WTC11 (cell line): Measurements from ENCODE around the gene NECTIN1. TPM values are rescaled to one million over a fixed set of nuclear protein-coding genes. Genes with fewer than 3 reads are reported as not detected.
A peak's percentile ranks its signal among the peaks of the same experiment; 100 is the strongest.

Source experiments
- ATAC-seq: fragments of 200-7000 bp; cut with Tn5 transposase; 2 replicates; pipeline ENCODE4 v1.10.0; 2021; ENCODE audit warnings: mild to moderate bottlenecking, moderate library complexity
- CTCF ChIA-PET: fragments of 300-600 bp; sonication (Branson Sonifier 250); formaldehyde crosslinking; loops from one replicate; lab custom pipeline; 2021; ENCODE audit warnings: antibody characterized with exemption; lab: Charles Lee
- POLR2A ChIA-PET: fragments of 350-600 bp; sonication (Branson Sonifier 250); formaldehyde crosslinking; loops from one replicate; lab custom pipeline; 2021; ENCODE audit warnings: antibody characterized with exemption; lab: Charles Lee
- DNase-seq: peaks from one replicate; pipeline ENCODE4 v3.0.0; 2021; ENCODE audit warnings: low spot score
- H3K27ac Mint-ChIP-seq: 2 replicates; pipeline ENCODE4 v1.8.0; 2021; ENCODE audit warnings: mixed read lengths
- H3K27me3 Mint-ChIP-seq: 2 replicates; pipeline ENCODE4 v1.8.0; 2021; ENCODE audit warnings: low read depth, mild to moderate bottlenecking, moderate library complexity, mixed read lengths
- H3K36me3 Mint-ChIP-seq: 2 replicates; pipeline ENCODE4 v1.8.0; 2021; ENCODE audit warnings: mixed read lengths
- H3K4me1 Mint-ChIP-seq: 2 replicates; pipeline ENCODE4 v1.8.0; 2022; ENCODE audit warnings: mixed read lengths
- H3K4me3 Mint-ChIP-seq: 2 replicates; pipeline ENCODE4 v1.8.0; 2021; ENCODE audit warnings: mild to moderate bottlenecking, moderate library complexity, mixed read lengths
- H3K9me3 Mint-ChIP-seq: 2 replicates; pipeline ENCODE4 v1.8.0; 2021; ENCODE audit warnings: mixed read lengths
- ARID4B ChIP-seq: sonication (generic); formaldehyde crosslinking; IDR thresholded peaks from 2 replicates; pipeline ENCODE4 v1.8.0; 2023; ENCODE audit warnings: missing genetic modification reagents, mild to moderate bottlenecking, borderline replicate concordance
- ATF1 ChIP-seq: sonication (generic); formaldehyde crosslinking; IDR thresholded peaks from 2 replicates; pipeline ENCODE4 v1.8.1; 2023; ENCODE audit warnings: mild to moderate bottlenecking, moderate library complexity, missing genetic modification reagents
- E2F4 ChIP-seq: sonication (generic); formaldehyde crosslinking; IDR thresholded peaks from 2 replicates; pipeline ENCODE4 v1.8.1; 2022; ENCODE audit warnings: low read depth, mild to moderate bottlenecking, moderate library complexity, missing genetic modification reagents, borderline replicate concordance
- EMX1 ChIP-seq: fragments of 250-450 bp; sonication (Bioruptor Pico); IDR thresholded peaks from 2 replicates; pipeline ENCODE4 v1.8.0; 2021; ENCODE audit warnings: mild to moderate bottlenecking
- FOXP4 ChIP-seq: sonication (generic); formaldehyde crosslinking; IDR thresholded peaks from 2 replicates; pipeline ENCODE4 v1.8.0; 2022; ENCODE audit warnings: mild to moderate bottlenecking, missing genetic modification reagents
- MAX ChIP-seq: sonication (generic); formaldehyde crosslinking; IDR thresholded peaks from 2 replicates; pipeline ENCODE4 v1.8.0; 2022; ENCODE audit warnings: mild to moderate bottlenecking, missing genetic modification reagents
- MLX ChIP-seq: sonication (generic); formaldehyde crosslinking; IDR thresholded peaks from 2 replicates; pipeline ENCODE4 v1.8.1; 2023; ENCODE audit warnings: mild to moderate bottlenecking, missing genetic modification reagents, moderate library complexity
- NFE2L1 ChIP-seq: sonication (generic); formaldehyde crosslinking; IDR thresholded peaks from 2 replicates; pipeline ENCODE4 v1.8.1; 2023; ENCODE audit warnings: missing genetic modification reagents
- STAT6 ChIP-seq: sonication (generic); formaldehyde crosslinking; conservative IDR thresholded peaks from 2 replicates; pipeline ENCODE4 v1.8.1; 2023; ENCODE audit warnings: mild to moderate bottlenecking, low read depth, missing genetic modification reagents, moderate library complexity
- USF2 ChIP-seq: sonication (generic); formaldehyde crosslinking; IDR thresholded peaks from 2 replicates; pipeline ENCODE4 v1.8.1; 2023; ENCODE audit warnings: mild to moderate bottlenecking, missing genetic modification reagents, moderate library complexity
- ZBTB43 ChIP-seq: sonication (generic); formaldehyde crosslinking; IDR thresholded peaks from 2 replicates; pipeline ENCODE4 v1.8.1; 2023; ENCODE audit warnings: mild to moderate bottlenecking, missing genetic modification reagents
- total RNA-seq: library from RNA; stranded (reverse); gene quantifications from 3 replicates; pipeline ENCODE4 v1.2.3, GENCODE V29; 2021

Gene NECTIN1
- total RNA-seq, 1 experiment from 2014 or later, result 86.2 TPM

GRCh38 chr11:119729581-119729927, 554 bp upstream of the NECTIN1 start (continued):
- TF ChIP-seq ARID4B (CRISPR knock-in tag), result no peak
- TF ChIP-seq ATF1 (CRISPR knock-in tag), result no peak
- TF ChIP-seq E2F4 (CRISPR knock-in tag), result no peak
- no peak for TF ChIP-seq ZBTB43 (CRISPR knock-in tag)
- TF ChIP-seq USF2 (CRISPR knock-in tag), result 0 out of 2 replicates have a peak, but pooled peaks have one; percentile 1
- no peak for TF ChIP-seq STAT6 (CRISPR knock-in tag)
- TF ChIP-seq NFE2L1 (CRISPR knock-in tag), result no peak
- TF ChIP-seq EMX1, result no peak
- TF ChIP-seq MAX (CRISPR knock-in tag), result peak; percentile 12; the same call in 1 of the 2 replicates

- POLR2A ChIA-PET, result interaction anchor here (1.9 kb wide), 1 partner anchor 14 kb away, joined by 7 read pairs; no protein-coding TSS in a partner anchor
- peaks cover 42% of the 10 kb centered on the region for H3K4me1 Mint-ChIP-seq
- peak; percentile 65; the same call in 1 of the 2 replicates for TF ChIP-seq FOXP4 (CRISPR knock-in tag)
- no peak for TF ChIP-seq E2F4 (CRISPR knock-in tag)
- TF ChIP-seq MLX, result no peak
- 0 out of 2 replicates have a peak, but pooled peaks have one; percentile 23 for TF ChIP-seq MAX (CRISPR knock-in tag)
- DNase-seq, result no peak
- H3K36me3 Mint-ChIP-seq, result no peaks in the 10 kb centered on the region
- ATAC-seq, result no peak
- H3K4me3 Mint-ChIP-seq, result peak overlapping the region; percentile 95
- H3K27ac Mint-ChIP-seq, result peak overlapping the region; percentile 75
- H3K27me3 Mint-ChIP-seq, result peaks cover 4% of the 10 kb centered on the region; the same call in 1 of the 2 replicates
- CTCF ChIA-PET, result interaction anchor here (0.6 to 2.8 kb wide), 11 partner anchors 15 to 410 kb away, joined by 3 to 14 read pairs (median 4); no protein-coding TSS in a partner anchor
- no peaks in the 10 kb centered on the region for H3K9me3 Mint-ChIP-seq
Measured at GRCh38 chr11:119728211-119728626, 781 bp downstream of the NECTIN1 start.
